ENCODE results near the gene ATP8B1. TPM values are rescaled to one million over a fixed set of nuclear protein-coding genes. Genes with fewer than 3 reads are reported as not detected.

Gene ATP8B1
- total RNA-seq, 2 donors from 2014 or later, result 18.5 to 41.5 TPM

DNA sequence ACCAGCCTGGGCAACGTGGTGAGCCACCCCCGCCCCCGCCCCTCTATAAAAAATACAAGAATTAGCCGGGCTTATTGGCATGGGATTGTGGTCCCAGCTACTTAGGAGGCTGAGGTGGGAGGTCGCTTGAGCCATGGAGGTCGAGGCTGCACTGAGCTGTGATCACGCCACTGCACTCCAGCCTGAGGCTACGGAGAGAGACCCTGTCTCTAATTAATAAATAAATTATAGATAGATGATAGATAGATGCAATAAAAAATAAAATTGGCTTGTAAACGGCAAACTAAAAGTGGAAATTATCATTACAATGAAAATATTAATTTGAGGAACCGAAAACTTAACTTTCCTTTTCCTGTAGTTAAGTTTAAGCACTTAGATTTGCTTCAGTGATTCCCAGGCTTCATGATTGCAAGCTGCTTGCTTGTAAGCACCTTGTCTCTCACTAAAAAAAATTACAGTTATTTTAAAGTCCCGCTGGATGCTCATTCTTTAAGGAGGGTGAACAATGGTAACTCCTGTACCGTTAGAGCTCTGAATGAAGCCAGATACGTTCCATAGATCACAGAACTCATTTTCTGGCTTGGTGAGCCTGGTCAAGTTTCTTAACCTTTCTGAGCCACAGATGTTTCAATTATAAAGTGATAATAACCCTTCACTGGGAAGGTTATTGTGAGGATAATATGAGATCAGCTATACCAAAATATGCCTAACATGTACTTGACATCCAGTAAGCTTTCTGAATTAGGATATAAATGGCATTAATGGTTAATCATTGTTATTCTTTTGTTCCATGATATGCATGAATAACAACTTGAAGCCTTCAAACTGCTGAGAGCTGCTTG is 172.1 kb downstream of the ATP8B1 start:
- ATAC-seq, result no peak
- H3K4me3 ChIP-seq, result peak overlapping the region; percentile 16 to 61
- no peaks in the 10 kb centered on the region for H3K27me3 ChIP-seq
- TF ChIP-seq POLR2A (IDR thresholded peaks at IDR 0.05), result no peak
- TF ChIP-seq, protein P1, sequence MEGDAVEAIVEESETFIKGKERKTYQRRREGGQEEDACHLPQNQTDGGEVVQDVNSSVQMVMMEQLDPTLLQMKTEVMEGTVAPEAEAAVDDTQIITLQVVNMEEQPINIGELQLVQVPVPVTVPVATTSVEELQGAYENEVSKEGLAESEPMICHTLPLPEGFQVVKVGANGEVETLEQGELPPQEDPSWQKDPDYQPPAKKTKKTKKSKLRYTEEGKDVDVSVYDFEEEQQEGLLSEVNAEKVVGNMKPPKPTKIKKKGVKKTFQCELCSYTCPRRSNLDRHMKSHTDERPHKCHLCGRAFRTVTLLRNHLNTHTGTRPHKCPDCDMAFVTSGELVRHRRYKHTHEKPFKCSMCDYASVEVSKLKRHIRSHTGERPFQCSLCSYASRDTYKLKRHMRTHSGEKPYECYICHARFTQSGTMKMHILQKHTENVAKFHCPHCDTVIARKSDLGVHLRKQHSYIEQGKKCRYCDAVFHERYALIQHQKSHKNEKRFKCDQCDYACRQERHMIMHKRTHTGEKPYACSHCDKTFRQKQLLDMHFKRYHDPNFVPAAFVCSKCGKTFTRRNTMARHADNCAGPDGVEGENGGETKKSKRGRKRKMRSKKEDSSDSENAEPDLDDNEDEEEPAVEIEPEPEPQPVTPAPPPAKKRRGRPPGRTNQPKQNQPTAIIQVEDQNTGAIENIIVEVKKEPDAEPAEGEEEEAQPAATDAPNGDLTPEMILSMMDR (IDR thresholded peaks at IDR 0.05), result no peak
- H3K27ac ChIP-seq, result peak overlapping the region in 3 of 4 donors; percentile 53 to 78 (median 68)
- no peak for DNase-seq
- intact Hi-C loops (cut with DNase I), result no loop called here
- 51 to 53% methylated on average over 13 of the region's 13 CpGs for WGBS, 2 donors
- H3K4me1 ChIP-seq, result no peaks in the 10 kb centered on the region
- H3K9me3 ChIP-seq, result no peaks in the 10 kb centered on the region
- no peaks in the 10 kb centered on the region for H3K36me3 ChIP-seq (replicated peaks in 1 of 2; ENCODE audit: insufficient read depth in 1 of 2, low read depth in 2 of 2)

DNA sequence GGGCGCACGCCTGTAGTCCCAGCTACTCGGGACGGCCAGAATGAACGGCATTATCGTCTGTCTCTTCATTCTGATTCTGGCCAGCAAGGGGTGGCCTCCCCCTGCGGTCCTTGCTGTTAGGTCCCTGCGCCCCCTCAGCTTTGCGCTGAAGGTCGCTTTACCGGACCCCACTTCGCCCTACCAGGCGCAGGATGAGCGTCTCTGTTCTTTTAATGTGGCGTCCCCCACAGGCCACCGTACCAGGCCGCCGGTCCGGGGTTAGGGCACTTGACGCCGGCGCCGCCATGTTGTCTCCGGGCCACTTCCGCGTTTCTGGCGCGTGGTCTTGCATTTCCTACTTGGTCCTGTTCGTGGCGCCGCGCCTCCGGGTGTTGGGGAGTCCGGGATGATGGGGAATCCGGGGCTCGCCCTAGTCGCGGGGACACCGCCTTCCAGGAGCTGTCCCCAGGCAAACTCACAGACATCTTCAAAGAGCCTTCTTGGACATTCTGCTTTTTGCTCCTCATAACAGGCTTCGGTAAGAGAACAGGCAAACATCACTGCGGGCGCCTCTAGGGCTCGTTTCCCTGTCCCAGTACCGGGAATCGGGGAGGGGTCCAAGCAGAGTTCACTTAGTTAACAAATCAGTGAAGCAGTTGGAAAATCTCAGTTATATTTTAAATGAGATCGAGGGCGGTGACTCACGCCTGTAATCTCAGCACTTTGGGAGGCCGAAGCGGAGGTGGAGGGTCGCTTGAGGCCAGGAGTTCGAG is 172.9 kb downstream of the ATP8B1 start:
- Histone ChIP-seq H3K9me3 (no peaks in the 10 kb centered on the region), H3K4me1 (no peaks in the 10 kb centered on the region), H3K27me3 (no peaks in the 10 kb centered on the region), H3K36me3 (replicated peaks in 1 of 2; ENCODE audit: insufficient read depth in 1 of 2, low read depth in 2 of 2) (no peaks in the 10 kb centered on the region), H3K27ac (peak overlapping the region in 3 of 4 donors; percentile 53 to 78 (median 68)), H3K4me3 (peak overlapping the region; percentile 16 to 61)
- intact Hi-C loops (cut with DNase I), result no loop called here
- WGBS, 2 donors, result 2 to 4% methylated on average over 36 to 52 of the region's 52 CpGs
- TF ChIP-seq, protein P1 (IDR thresholded peaks at IDR 0.05), result peak; percentile 52 to 91 (median 84)
- TF ChIP-seq POLR2A (IDR thresholded peaks at IDR 0.05), result peak in 2 of 3 donors; percentile 45 to 52
- DNase-seq, result peak; percentile 95 to 97 (median 96)
- ATAC-seq, result peak; percentile 100

DNA sequence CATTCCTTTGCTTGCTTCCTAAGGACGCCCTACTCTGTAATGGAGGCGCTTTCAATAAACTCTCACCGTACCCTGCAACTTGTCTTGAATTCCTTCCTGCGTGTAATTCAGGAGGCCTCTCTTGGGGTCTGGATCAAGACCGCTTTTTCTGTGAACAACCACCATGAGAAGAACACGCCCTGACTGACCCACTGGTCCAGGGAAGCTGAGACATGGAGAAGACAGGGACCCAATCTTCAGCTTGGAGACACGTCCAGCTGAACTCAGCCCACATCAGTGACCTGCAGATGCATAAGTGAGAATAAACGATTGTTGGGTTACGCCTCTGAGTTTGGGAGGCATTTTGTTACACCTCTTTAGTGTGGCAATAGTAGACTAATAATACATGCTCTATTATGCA is 173.7 kb downstream of the ATP8B1 start:
- no peaks in the 10 kb centered on the region for H3K9me3 ChIP-seq
- H3K4me3 ChIP-seq, result no peak overlapping the region
- no peak for DNase-seq
- ATAC-seq, result no peak
- WGBS, 2 donors, result 96 to 97% methylated on average over 9 of the region's 9 CpGs
- TF ChIP-seq, protein P1 (IDR thresholded peaks at IDR 0.05), result no peak
- TF ChIP-seq POLR2A (IDR thresholded peaks at IDR 0.05), result no peak
- H3K27me3 ChIP-seq, result no peaks in the 10 kb centered on the region
- intact Hi-C loops (cut with DNase I), result no loop called here
- no peaks in the 10 kb centered on the region for H3K36me3 ChIP-seq (replicated peaks in 1 of 2; ENCODE audit: insufficient read depth in 1 of 2, low read depth in 2 of 2)
- no peak overlapping the region for H3K27ac ChIP-seq
- H3K4me1 ChIP-seq, result no peaks in the 10 kb centered on the region

DNA sequence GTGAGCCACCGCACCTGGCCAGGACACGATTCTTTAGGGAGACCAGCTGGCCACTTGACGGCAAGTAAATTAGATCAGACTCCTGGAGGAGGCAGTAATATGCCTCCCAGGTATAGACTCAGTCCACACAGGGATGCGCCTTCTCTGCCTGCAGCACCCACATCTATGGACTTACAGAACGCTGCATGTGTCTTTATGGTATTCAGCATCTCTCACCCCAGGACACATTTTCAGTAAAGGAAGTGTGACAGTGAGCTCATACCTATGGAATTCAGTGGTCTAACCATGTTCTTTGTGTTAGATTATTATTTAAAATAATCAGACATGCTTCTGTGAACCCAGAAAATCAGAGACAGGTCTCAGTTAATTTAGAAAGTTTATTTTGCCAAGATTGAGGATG is 175.6 kb downstream of the ATP8B1 start:
- 69 to 70% methylated on average over 4 to 5 of the region's 5 CpGs for WGBS, 2 donors
- Histone ChIP-seq H3K9me3 (no peaks in the 10 kb centered on the region), H3K4me1 (peaks cover 2% of the 10 kb centered on the region), H3K27me3 (no peaks in the 10 kb centered on the region), H3K4me3 (no peak overlapping the region), H3K36me3 (replicated peaks in 1 of 2; ENCODE audit: insufficient read depth in 1 of 2, low read depth in 2 of 2) (no peaks in the 10 kb centered on the region), H3K27ac (no peak overlapping the region)
- TF ChIP-seq POLR2A (IDR thresholded peaks at IDR 0.05), result no peak
- TF ChIP-seq, protein P1 (IDR thresholded peaks at IDR 0.05), result no peak
- no peak for ATAC-seq
- intact Hi-C loops (cut with DNase I), result no loop called here
- no peak for DNase-seq

Measured in body of pancreas (tissue), 4 donors.